Breast epithelium (tissue), 3 donors: Measurements from ENCODE around the gene HLA-DRB1.

Experiments
- CTCF ChIP-seq, 3 donors: fragments of 450-650 bp; IDR thresholded peaks; one replicate each; pipeline ENCODE4 v1.5.1; 2016 to 2017; ENCODE audit warnings: antibody characterized with exemption in 3 of 3, mild to moderate bottlenecking in 3 of 3, moderate library complexity in 3 of 3
- POLR2A ChIP-seq: fragments of 450-650 bp; IDR thresholded peaks from one replicate; pipeline ENCODE4 v1.6.1; 2016; ENCODE audit warnings: antibody characterized with exemption, mild to moderate bottlenecking, moderate library complexity
- POLR2AphosphoS5 ChIP-seq, 3 donors: sonication (generic); formaldehyde crosslinking; IDR thresholded peaks; one replicate each; pipeline ENCODE4 v1.6.1; 2017; ENCODE audit warnings: antibody characterized with exemption in 3 of 3

GRCh38 chr6:32568561-32568960, 21.1 kb downstream of the HLA-DRB1 start:
- TF ChIP-seq POLR2A (no peak), CTCF (IDR thresholded peaks at IDR 0.05) (no peak), POLR2AphosphoS5 (IDR thresholded peaks at IDR 0.05) (no peak)
